Measurements from ENCODE around the gene NECAB2.

Gene NECAB2

DNA sequence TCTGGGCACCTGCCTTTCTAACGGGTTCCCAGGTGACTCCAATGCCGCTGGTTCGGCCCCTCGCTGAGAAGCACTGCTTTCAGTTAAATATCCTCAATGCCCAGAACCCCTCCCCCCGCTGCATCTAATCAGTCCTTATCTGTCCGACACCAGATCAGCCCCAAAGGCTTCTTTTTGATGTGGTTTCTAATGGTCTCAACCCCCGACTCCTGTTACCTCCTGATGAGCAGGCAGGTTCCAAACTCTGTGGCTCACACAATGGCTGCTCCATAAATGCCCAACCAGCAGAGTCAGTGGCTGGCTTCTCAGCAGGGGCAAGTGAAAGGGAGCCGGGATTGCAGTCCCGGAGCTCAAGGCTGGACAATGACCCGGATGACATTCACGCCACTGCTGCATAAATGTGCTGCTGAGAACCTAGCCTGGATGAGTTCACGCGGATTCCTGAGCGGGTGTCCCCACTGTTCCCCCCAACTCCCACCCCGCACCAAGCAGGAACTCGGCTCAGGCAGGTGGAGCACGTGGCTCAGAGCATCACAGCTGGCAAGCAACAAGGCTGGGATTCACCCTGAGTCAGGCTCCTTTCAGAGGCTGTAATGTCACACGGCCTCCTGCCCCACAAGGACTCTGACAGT is 75.6 kb downstream of the NECAB2 start:
- peaks cover 35% of the 10 kb centered on the region for H3K27me3 ChIP-seq (ENCODE audit: insufficient read depth, insufficient read length)
- no peaks in the 10 kb centered on the region for H3K9me3 ChIP-seq (ENCODE audit: insufficient read depth, low read length)
- H3K4me1 ChIP-seq (ENCODE audit: insufficient read depth, insufficient read length) = peaks cover 12% of the 10 kb centered on the region
- peaks cover 13% of the 10 kb centered on the region for H3K36me3 ChIP-seq (ENCODE audit: insufficient read depth, insufficient read length, low read length)
- TF ChIP-seq YY1 (IDR thresholded peaks at IDR 0.05; ENCODE audit: insufficient read depth, insufficient read length) (no peak), SUZ12 (IDR thresholded peaks at IDR 0.05; ENCODE audit: extremely low read depth, insufficient read depth, insufficient read length) (no peak), ZNF274 (IDR thresholded peaks at IDR 0.05; ENCODE audit: low read depth, low read length) (no peak)
- peak; percentile 46 for DNase-seq (ENCODE audit: low read depth, low spot score)
- H3K4me3 ChIP-seq (ENCODE audit: insufficient read length, low read depth) = no peak overlapping the region
- H3K9ac ChIP-seq (ENCODE audit: insufficient read length, low read depth) = peak overlapping the region; percentile 34

DNA sequence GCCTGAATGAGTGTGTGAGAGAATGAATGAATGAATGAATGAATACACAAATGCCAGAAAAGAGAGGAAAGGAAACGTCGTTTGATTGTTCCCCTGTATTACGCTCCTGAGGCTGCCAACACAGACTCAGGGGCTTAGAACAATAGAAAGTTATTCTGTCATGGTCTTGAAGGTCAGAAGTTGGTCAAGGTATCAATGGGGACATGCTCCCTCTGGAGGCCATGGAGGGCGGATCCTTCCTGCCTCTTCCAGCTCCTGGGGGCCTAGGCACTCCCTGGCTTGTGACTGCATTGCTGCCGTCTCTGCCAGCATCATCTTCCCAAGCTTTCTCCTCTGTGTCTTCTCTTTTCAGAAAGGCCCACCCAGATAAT is 76.1 kb downstream of the NECAB2 start:
- H3K36me3 ChIP-seq (ENCODE audit: insufficient read depth, insufficient read length, low read length) = peaks cover 17% of the 10 kb centered on the region
- peaks cover 30% of the 10 kb centered on the region for H3K27me3 ChIP-seq (ENCODE audit: insufficient read depth, insufficient read length)
- H3K4me1 ChIP-seq (ENCODE audit: insufficient read depth, insufficient read length) = peaks cover 12% of the 10 kb centered on the region
- no peak overlapping the region for H3K9ac ChIP-seq (ENCODE audit: insufficient read length, low read depth)
- H3K9me3 ChIP-seq (ENCODE audit: insufficient read depth, low read length) = no peaks in the 10 kb centered on the region
- no peak overlapping the region for H3K4me3 ChIP-seq (ENCODE audit: insufficient read length, low read depth)
- TF ChIP-seq SUZ12 (IDR thresholded peaks at IDR 0.05; ENCODE audit: extremely low read depth, insufficient read depth, insufficient read length) (no peak), YY1 (IDR thresholded peaks at IDR 0.05; ENCODE audit: insufficient read depth, insufficient read length) (no peak), ZNF274 (IDR thresholded peaks at IDR 0.05; ENCODE audit: low read depth, low read length) (no peak)
- peak; percentile 36 for DNase-seq (ENCODE audit: low read depth, low spot score)

DNA sequence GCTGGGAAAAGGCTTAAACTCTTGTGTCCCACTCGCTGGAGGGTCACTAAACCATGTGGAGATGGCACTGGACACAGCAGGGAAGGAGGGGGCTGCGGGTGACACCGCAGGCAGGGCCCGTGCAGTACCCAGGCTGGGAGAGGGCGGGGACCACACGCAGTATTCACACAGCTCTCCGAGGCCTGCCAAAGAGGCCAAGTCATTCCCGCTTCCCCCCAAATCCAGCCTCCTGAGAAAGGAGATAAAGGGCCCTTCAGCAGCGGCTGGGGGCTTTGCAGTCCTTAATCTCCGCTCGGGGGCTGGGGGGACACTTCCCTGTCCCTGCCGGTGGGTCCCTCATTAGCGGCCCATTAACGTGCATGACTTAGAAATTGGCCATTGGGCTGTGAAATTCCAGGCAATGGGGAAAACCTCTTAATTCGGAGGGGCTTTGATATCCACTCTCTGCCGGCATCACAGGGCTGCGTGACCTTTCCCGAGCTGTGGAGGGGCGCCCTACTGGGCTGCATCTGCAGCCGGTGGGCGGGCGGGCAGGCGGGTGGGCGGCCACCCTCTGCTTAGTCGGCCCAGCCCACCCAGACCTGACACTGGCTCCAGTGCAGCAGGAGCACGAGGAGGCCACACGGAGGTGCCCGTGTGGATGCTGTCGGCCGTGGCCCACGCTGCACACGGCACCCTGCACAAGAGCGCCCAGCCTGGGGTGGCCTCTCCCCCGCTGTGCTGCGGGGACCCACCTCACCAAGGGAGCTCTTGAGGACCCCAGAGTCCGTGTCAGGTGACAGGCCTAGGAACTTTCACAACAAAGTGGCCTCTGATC is 77.2 kb downstream of the NECAB2 start:
- no peak overlapping the region for H3K4me3 ChIP-seq (ENCODE audit: insufficient read length, low read depth)
- H3K4me1 ChIP-seq (ENCODE audit: insufficient read depth, insufficient read length) = peaks cover 12% of the 10 kb centered on the region
- no peak overlapping the region for H3K9ac ChIP-seq (ENCODE audit: insufficient read length, low read depth)
- peaks cover 25% of the 10 kb centered on the region for H3K27me3 ChIP-seq (ENCODE audit: insufficient read depth, insufficient read length)
- DNase-seq (ENCODE audit: low read depth, low spot score) = no peak
- H3K9me3 ChIP-seq (ENCODE audit: insufficient read depth, low read length) = no peaks in the 10 kb centered on the region
- peaks cover 28% of the 10 kb centered on the region for H3K36me3 ChIP-seq (ENCODE audit: insufficient read depth, insufficient read length, low read length)
- TF ChIP-seq ZNF274 (IDR thresholded peaks at IDR 0.05; ENCODE audit: low read depth, low read length) = no peak
- no peak for TF ChIP-seq YY1 (IDR thresholded peaks at IDR 0.05; ENCODE audit: insufficient read depth, insufficient read length)
- TF ChIP-seq SUZ12 (IDR thresholded peaks at IDR 0.05; ENCODE audit: extremely low read depth, insufficient read depth, insufficient read length) = no peak

DNA sequence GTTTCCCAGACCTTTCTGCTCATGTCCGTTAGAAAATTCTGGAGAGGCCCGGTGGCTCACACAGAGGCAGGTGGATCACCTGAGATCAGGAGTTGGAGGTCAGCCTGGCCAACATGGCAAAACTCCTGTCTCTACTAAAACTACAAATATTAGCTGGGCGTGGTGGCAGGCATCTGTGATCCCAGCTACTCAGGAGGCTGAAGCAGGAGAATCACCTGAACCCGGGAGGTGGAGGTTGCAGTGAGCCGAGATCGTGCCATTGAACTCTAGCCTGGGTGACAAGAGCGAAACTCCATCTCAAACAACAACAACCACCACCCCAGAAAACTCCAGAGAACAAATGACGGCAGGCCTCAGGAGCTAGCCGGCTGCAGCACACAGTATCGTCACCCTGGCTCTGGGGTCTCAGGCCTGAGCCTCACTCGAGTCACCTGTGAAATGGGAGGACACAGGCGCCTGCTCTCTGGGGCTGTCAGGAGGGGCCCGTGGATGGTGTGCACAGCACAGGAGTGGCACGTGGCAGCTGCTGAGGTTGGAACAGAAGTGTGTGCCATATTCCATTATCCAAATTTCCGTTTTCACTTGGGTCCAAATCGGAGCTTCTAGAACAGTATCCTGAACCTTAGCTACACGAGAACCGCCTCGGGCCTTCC is 77.9 kb downstream of the NECAB2 start:
- no peaks in the 10 kb centered on the region for H3K9me3 ChIP-seq (ENCODE audit: insufficient read depth, low read length)
- H3K4me3 ChIP-seq (ENCODE audit: insufficient read length, low read depth) = no peak overlapping the region
- no peak overlapping the region for H3K9ac ChIP-seq (ENCODE audit: insufficient read length, low read depth)
- peaks cover 18% of the 10 kb centered on the region for H3K27me3 ChIP-seq (ENCODE audit: insufficient read depth, insufficient read length)
- TF ChIP-seq ZNF274 (IDR thresholded peaks at IDR 0.05; ENCODE audit: low read depth, low read length) (no peak), YY1 (IDR thresholded peaks at IDR 0.05; ENCODE audit: insufficient read depth, insufficient read length) (no peak), SUZ12 (IDR thresholded peaks at IDR 0.05; ENCODE audit: extremely low read depth, insufficient read depth, insufficient read length) (no peak)
- peaks cover 32% of the 10 kb centered on the region for H3K36me3 ChIP-seq (ENCODE audit: insufficient read depth, insufficient read length, low read length)
- peaks cover 12% of the 10 kb centered on the region for H3K4me1 ChIP-seq (ENCODE audit: insufficient read depth, insufficient read length)
- no peak for DNase-seq (ENCODE audit: low read depth, low spot score)

DNA sequence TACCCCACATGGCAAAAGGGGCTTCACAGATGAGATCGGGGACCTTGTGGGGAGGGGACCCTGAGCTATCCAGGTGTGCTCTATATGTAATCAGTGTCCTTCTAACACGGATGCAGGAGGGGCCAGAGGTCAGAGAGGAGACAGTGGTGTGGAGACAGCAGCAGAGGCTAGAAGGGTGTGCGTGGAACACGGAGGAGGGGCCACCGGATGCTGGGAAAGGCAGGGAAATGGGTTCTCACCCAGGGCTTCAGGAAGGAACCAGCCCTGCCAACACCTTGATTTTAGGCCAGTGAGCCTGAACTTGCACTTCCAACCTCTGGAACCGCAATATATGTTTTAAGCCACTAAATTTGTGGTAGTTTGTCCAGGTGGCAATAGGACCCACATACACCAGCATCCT is 79.2 kb downstream of the NECAB2 start:
- Histone ChIP-seq H3K4me3 (ENCODE audit: insufficient read length, low read depth) (no peak overlapping the region), H3K9ac (ENCODE audit: insufficient read length, low read depth) (no peak overlapping the region), H3K9me3 (ENCODE audit: insufficient read depth, low read length) (no peaks in the 10 kb centered on the region), H3K27me3 (ENCODE audit: insufficient read depth, insufficient read length) (peaks cover 5% of the 10 kb centered on the region), H3K4me1 (ENCODE audit: insufficient read depth, insufficient read length) (peaks cover 12% of the 10 kb centered on the region), H3K36me3 (ENCODE audit: insufficient read depth, insufficient read length, low read length) (peaks cover 34% of the 10 kb centered on the region)
- TF ChIP-seq SUZ12 (IDR thresholded peaks at IDR 0.05; ENCODE audit: extremely low read depth, insufficient read depth, insufficient read length) (no peak), YY1 (IDR thresholded peaks at IDR 0.05; ENCODE audit: insufficient read depth, insufficient read length) (no peak), ZNF274 (IDR thresholded peaks at IDR 0.05; ENCODE audit: low read depth, low read length) (no peak)
- no peak for DNase-seq (ENCODE audit: low read depth, low spot score)

DNA sequence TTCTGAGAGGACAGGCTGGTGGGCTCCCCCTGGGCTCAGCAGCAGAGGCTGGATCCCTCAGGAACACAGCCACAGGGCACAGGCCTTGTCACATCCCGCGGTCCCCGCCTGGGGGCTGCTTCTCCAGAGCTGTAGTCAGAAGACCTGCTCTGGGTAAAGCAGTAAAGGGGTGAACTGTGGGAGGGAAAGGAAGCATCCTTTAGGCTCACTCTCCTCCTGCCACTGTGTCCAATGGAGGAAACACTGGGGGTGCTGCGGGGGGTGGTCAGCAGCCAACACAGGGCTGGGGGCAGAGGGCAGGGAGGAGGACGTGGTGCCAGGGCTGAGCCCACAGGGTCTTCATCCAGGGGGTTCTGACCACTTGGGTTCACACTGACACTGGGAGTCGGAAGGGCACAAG is 79.6 kb downstream of the NECAB2 start:
- Histone ChIP-seq H3K4me3 (ENCODE audit: insufficient read length, low read depth) (no peak overlapping the region), H3K36me3 (ENCODE audit: insufficient read depth, insufficient read length, low read length) (peaks cover 39% of the 10 kb centered on the region), H3K4me1 (ENCODE audit: insufficient read depth, insufficient read length) (peaks cover 8% of the 10 kb centered on the region), H3K9me3 (ENCODE audit: insufficient read depth, low read length) (no peaks in the 10 kb centered on the region), H3K27me3 (ENCODE audit: insufficient read depth, insufficient read length) (peaks cover 1% of the 10 kb centered on the region), H3K9ac (ENCODE audit: insufficient read length, low read depth) (no peak overlapping the region)
- DNase-seq (ENCODE audit: low read depth, low spot score) = no peak
- TF ChIP-seq ZNF274 (IDR thresholded peaks at IDR 0.05; ENCODE audit: low read depth, low read length) (no peak), YY1 (IDR thresholded peaks at IDR 0.05; ENCODE audit: insufficient read depth, insufficient read length) (no peak), SUZ12 (IDR thresholded peaks at IDR 0.05; ENCODE audit: extremely low read depth, insufficient read depth, insufficient read length) (no peak)

DNA sequence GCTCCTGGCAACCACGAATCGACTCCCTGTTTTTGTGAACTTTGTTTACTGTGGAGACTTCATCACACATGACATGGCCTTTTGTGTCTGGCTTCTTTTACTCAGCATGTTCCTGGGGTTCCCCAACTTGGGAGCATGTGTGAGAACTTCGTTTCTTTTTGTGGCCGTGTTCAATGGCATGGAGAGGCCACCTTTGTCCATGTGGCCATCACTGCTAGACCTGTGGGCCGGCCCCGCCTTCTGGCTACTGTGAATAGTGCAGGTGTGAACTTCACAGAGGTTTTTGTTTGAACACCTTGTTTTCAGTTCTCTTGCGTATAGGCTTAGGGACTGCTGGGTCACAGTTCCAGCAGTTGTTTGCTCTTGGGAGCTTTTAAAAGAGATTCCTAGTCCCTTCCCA is 80.2 kb downstream of the NECAB2 start:
- Histone ChIP-seq H3K9ac (ENCODE audit: insufficient read length, low read depth) (no peak overlapping the region), H3K4me3 (ENCODE audit: insufficient read length, low read depth) (no peak overlapping the region), H3K9me3 (ENCODE audit: insufficient read depth, low read length) (no peaks in the 10 kb centered on the region), H3K4me1 (ENCODE audit: insufficient read depth, insufficient read length) (peaks cover 3% of the 10 kb centered on the region), H3K27me3 (ENCODE audit: insufficient read depth, insufficient read length) (no peaks in the 10 kb centered on the region), H3K36me3 (ENCODE audit: insufficient read depth, insufficient read length, low read length) (peaks cover 45% of the 10 kb centered on the region)
- TF ChIP-seq ZNF274 (IDR thresholded peaks at IDR 0.05; ENCODE audit: low read depth, low read length) (no peak), YY1 (IDR thresholded peaks at IDR 0.05; ENCODE audit: insufficient read depth, insufficient read length) (no peak), SUZ12 (IDR thresholded peaks at IDR 0.05; ENCODE audit: extremely low read depth, insufficient read depth, insufficient read length) (no peak)
- no peak for DNase-seq (ENCODE audit: low read depth, low spot score)
